Activated T-cell treated with anti-CD3 and anti-CD28 coated beads for 24 hours (primary cell): Measurements from ENCODE around the gene CNST.
"Not testable (repeated sequence)": the region's sequence is repeated elsewhere in the genome, so short reads cannot be mapped to it uniquely, and the experiment has no call there.

Source experiments
- DNase-seq: peaks from one replicate; pipeline ENCODE4 v3.0.0-alpha.2; 2020; ENCODE audit warnings: low read depth

The CNST gene

DNA sequence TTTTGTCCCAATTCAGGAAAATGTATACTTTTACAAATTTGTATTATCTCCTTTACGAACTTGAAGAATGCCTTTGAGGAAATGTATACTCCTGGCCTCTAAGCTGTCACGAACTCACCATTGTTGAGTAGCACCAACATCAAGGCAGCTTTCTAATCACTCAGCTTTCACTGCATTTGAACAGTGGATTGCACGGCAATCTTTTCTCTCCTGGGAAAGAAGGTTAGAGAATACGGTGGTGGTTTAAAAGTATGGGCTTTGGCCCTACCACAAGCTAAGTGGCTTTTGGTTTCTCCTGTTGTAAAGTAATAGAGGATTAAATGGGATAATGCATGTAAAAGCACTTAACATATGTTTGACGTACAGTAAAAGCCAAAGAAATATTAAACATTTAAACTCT lies 57.8 kb downstream of the CNST start:
- DNase-seq = no peak

DNA sequence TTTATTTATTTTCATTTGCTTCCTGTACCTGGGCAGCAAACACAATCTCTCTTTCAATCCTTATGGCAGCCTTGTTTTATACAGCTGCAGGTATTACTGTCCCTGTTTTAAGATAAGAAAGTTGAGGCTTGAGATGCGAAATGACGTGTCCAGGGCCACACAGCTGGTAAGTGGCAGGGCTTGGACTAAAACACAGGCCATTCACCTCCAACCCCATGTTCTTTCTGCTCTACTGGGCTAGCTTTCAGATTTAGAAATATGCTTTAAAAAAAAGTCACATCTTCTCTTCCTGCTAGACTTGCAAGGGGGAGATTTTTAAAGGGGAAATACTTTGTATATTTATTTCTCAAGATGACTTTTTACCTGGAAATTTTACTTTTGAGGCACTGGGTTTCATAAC lies 62.8 kb downstream of the CNST start:
- DNase-seq = no peak

DNA sequence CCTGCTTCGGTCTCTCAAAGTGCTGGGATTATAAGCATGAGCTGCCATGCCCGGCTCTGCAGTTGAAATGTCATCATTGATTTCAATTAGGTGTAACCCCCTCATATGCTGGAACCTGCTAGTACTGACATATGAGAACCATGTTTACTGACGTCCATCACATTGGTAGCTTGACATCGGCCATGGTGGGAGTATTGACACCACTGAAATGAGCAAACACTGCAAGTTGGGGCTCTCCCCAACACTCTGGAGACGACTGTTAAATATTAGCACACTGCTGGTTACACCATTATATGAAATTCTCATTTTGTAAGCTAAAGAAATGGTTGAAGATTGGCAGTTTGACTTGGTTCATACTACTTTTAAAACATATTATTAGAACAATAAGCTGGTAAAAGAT lies 63.7 kb downstream of the CNST start:
- DNase-seq = no peak

DNA sequence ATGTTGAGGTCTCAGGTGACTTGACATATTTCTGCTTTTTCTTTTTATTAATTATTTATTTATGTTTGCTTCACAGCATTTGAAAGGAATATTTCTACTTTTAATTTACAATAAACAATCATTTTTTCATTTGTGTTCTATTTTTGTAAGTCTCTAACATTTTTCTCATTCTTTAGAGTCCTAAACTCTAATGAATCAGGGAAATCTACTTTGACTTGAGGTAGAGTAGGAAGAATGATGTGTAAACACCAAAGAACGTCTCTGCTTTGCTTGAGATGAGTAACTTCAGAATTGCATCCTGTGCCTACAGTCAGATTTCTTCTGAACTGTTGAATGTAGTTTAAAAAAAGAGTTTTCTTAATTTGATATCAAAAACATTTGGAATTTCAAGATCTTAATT lies 65.2 kb downstream of the CNST start:
- DNase-seq = no peak

DNA sequence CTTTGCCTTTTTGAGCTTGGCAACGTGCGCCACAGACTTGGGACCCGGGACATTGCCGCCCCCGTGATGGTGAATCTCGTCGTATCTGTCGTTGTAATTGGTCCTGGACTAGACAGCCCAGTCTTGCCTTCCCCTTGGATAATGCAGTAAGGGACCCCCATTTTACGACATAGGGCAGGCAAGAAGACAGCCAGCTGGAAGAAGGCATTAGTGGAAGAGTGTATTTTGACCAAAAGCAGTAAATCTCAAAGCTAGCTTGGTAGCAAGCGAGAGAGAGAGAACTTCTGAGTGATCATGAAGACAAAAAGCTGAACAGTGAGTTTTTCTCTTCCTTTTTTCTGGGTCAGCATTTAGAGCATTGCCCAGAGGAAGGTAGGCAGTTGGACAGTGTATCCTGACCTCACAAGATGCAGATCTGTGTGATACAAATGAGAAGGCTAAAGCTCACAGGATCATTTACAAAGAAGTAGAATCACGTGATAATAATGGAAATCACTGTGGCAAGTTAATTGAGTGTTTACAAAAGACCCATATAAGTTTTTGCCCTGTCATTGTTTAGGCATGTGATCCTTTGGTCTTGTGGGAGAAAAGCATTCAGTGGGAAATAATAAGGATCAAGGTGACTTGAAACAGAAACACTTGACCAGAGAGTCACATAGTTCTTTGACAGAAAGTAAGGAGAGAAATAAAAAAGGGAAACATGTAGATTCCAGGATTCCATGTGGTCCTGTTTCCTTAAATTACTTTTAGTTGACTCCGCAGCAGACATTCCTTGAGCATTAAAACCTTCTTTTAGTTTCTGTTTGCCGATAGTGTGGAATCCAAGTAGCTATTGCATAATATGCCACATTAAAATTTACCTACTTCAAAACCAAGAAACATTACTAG lies 66.3 kb downstream of the CNST start:
- DNase-seq = no peak

DNA sequence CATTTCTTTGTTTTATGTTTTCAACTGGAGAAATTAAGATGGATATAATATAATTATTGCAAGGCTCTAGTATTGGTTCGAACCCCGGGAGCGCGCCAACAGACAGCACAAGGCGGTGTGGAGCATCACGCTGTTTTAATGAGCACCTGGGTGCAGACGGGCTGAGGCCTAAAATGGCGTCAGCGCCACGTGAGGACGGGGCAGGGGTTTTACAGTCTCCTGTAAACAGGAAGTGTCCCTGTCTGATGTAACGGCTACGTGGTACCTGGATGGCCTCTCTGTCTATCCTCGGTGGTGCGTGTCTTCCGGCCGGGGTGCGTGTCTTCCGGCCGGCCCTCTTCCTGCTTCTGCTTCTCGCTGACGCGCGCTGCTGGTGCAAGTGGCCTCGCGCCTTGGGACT lies 68.4 kb downstream of the CNST start:
- not testable (repeated sequence) for DNase-seq

DNA sequence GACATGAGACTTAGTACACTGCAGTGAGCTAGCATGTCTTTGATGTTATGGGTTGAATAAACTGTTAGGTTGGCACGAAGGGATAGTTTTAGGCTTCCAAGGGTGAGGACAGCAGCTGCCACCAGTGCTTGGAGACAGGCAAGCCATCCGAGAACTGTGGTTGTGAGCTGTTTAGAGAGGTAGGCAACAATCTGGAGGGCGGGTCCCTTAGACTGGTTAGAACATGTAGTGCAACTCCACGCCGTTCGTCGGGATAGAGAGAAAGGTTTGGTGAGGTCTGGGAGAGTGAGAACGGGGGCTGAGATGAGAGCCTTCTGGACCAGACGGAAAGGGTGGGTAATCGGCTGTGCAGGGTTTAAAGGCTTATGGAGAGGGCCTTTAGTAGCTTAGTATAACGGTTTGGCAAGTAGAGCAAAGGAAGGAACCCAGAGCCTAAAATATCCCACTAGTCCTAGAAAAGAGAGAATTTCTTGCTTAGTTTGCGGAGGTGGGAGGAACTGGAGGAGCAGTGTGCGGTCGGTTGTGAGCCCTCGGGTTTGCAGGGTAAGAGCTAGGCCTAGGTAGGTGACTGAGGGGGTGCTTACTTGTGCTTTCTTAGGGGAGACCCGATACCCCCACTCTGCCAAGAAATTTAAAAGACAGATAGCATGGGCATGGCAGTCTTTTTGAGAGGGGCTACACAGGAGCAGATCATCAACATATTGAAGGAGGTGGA lies 72.8 kb downstream of the CNST start:
- no peak for DNase-seq

DNA sequence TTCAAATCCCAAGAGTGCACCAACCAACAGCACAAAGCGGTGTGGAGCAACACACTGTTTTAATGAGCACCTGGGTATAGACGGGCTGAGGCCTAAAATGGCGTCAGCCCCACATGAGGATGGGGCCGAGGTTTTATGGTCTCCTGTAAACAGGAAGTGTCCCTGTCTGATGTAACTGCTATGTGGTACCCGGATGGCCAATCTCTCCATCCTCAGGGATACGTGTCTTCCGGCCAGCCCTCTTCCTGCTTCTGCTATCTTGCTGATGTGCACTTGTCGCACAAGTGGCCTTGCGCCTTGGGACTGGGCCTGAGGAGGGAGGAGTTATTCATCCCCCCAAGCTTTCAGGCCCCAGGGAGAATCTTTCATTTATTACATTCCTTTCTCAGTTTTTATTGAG lies 73.5 kb downstream of the CNST start:
- DNase-seq = no peak

DNA sequence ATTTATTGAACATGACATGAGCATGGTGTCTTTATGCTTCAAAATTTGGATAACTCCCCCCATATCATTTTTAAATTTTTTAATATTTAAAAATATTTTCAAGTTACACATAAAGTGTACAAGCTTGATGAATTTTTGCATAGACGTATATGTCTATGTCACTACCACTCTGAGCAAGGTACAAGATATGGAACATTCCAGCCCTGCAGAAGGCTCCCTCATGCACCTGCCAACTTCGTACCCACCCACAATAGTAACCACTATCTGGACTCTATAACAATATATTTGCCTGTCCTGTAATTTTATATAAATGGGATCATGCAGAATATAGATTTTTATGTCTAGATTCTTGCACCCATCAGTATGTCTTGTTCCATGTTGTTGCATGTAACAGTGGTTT lies 74.5 kb downstream of the CNST start:
- DNase-seq = no peak

DNA sequence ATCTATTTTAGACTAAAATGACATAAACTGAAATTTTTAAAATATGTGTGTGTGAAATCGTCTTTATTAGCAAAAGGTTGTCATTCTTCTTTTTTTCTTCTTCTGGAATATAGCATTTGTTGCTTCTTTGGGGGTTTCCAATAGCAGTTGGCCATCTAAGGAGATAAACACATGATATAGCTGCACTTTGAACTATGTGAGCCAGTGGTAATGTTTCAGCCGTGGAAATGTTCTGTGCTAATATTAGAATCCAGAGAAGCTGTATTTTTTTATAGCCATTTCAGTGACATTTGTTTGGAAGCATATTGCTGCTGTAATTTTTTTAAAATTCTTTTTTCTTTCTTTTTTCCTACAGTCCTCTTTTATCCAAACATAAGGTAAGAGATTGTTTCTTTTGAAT lies 75.1 kb downstream of the CNST start:
- DNase-seq = no peak

DNA sequence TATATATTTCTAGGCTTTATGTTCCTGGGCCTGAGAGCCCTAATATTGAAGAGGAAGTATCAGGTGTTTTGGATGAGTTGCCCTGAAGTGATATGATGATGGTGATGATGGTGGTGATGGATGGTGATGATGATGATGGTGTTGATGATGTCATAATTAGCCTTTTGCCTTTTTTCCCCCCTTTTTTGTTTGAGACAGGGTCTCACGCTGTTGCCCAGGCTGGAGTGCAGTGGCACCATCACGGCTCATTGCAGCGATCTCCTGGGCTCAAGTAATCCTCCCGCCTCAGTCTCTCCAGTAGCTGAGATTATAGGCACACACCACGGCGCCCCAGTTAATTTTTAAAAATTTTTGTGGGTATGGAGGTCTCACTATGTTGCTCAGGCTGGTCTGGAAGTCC lies 76.5 kb downstream of the CNST start:
- no peak for DNase-seq

DNA sequence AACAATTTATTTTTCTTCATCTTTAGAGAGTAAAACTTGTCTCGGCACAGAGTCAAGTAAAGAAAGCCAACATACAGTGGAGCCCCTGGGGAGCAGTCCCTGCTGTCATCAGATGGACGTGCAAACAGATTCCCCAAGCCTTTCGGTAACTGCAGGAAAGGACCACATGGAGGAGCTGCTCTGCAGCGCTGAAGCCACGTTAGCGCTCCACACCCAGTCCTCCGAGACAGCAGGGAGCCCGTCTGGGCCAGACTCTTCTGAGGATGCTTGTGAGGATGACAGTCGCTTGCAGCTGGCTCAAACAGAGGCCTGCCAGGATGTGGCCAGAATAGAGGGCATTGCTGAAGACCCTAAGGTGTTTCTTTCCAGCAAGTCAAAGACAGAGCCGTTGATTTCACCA lies 80.9 kb downstream of the CNST start:
- no peak for DNase-seq

DNA sequence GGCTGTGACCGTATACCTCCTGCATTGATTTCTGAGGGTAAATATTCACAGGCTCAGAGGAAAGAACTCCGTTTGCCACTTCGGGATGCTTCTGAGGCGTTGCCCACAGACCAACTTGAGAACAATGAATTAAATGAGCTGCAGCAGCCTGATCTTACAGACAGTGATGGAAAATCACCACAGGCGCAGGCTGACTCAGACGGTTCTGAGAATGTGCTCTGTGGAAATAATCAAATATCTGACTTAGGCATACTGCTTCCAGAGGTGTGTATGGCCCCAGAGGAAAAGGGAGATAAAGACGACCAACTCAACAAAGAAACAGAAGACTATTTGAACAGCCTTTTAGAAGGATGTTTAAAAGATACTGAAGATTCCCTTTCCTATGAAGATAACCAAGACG lies 81.3 kb downstream of the CNST start:
- DNase-seq = no peak

DNA sequence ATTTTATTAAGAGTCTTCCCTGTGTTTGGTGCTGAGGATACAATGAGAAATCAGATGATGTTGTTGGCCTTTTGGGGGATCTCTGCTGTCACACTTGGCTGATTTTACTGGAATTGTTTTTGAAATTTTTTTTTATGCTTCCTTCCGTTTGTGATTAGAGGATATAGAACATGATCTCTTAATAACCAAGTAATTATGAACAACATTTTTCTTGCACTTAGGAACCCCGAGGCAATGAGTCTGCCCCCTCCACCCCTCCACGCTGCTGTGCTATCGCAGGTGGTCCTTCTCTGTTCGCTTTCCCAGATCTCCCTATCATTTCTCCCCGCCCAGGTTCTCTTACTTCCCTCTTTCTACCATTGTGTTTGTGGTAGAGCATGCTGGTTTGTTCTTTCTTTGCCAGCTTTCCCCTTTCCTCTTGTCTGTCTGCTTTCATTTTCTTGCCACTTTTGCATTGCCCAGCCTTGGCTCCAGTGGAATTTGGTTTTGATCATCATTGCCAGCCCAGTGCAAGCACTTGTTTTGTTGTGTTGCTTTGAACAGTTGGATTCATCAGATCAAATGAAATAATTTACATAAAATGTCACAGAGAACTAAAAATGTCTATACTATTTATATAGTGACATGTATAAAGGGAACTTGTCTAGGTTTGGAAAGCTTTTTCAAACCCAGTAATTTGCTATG lies 84.9 kb downstream of the CNST start:
- no peak for DNase-seq

DNA sequence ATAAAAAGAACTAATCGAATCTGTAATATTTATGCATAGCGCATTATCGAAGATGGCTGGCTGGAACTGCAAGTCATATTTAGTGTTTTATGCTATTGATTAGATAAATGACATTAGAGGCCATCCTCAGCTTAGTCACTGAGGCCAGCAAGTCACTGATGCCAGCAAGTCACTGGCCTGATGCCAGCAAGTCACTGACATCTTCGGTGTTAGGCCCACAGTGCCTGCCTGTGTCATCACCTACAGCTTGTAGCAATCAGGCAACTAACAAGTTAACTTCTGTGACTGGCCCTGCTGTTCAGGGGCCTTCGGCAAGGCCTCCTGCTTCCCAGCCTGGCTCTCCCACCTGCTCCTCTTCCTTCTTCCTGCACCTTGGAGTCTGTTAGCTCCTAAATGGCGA lies 92.3 kb downstream of the CNST start:
- DNase-seq = no peak

DNA sequence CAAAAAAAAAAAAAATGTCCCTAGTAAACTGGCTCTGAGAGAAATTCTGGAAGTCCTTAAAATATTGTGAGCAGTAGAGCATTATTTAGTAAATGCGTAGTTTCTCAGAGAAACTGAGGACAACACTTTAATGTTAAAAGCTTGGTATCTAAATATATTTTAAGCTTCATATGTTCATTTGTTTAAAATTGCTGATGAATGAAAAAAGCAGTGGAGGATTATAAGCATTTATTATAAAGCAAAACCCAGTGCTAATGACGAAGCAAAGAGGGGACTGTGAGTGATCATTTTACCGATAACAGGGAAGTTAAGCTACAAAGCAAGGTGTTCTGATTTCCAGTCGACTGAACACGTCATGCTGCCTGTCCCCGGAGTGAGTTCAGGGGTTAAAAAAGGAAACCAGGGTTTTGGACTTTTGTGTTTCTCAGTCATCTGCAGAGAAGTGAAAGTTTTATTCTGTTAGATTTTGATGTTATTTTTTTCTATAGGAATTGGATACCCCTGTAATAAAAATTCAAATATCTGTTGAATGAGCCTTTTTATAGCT lies 93.4 kb downstream of the CNST start:
- no peak for DNase-seq

DNA sequence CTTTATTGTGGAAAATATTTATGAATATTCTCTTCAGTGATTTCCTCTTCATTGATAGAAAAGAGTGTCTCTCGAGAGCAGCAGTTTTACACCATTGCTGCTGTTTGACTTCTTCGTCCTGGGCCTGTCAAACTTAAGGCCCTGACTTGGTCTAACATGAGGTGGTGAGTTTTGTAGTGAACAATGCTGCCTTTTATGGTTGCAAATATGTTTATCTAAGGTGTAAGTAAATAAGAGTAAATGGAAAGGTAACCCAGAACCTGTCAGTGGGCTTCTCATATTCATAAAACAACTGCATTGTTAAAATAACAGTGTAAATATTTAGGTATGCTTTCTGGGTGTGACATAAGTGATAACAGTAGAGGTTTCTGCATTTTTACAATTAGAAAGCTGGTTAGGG lies 95.2 kb downstream of the CNST start:
- no peak for DNase-seq

DNA sequence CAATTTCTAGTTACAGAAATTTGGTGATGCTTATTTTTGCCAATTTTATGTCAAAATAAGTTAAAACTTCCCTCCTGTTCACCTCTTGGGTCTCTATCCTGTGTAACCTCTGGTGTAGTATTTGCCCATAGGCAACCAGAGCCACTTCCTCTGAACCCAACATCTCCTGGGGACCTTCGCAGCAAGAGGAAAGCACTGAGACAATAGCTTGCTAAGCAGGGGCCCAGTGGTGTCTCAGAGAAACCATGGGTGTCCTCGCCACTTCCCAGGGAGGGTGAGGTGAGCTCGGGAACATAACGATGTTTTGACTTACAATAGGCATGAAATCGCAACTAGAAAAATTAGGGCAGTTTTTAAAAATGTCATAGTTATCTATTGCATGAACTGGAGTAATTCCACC lies 101.5 kb downstream of the CNST start:
- no peak for DNase-seq

DNA sequence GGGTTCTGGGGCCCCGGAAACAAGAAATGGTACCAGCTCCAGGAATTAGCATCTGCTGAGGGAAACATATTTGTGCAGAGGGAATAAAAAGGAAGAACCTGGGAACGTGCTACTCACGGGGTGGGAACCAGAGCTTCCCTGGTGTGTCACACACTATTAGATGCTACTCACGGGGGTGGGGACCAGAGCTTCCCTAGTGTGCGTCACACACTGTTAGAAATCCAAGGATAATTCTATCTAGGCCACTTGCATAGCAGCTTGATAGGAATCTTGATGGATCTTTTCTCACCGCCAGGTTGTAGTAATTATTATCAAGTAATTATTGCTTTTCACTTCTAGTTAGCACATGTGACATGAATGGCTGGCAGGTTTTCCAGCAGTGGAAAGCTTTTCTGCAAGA lies 103.4 kb downstream of the CNST start:
- DNase-seq = no peak

DNA sequence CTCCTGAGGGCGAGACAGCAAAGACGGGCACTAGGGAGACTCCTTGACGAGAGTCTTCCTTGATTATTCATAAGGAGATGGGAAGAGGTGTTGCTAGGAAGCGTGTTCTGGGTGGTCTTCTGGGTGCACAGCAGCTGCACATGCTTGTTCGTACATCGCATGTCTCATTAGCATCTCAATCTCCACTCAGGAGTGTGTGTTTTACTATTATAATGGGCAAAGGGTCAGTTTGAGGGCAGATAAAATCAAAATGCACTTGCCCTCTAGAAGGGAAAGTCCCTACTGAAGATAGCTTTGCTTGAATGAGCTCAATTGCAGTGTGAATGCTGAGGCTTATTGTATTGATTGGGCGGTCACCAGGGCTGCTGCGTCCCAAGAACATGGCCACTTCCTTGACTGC lies 107.8 kb downstream of the CNST start:
- no peak for DNase-seq

DNA sequence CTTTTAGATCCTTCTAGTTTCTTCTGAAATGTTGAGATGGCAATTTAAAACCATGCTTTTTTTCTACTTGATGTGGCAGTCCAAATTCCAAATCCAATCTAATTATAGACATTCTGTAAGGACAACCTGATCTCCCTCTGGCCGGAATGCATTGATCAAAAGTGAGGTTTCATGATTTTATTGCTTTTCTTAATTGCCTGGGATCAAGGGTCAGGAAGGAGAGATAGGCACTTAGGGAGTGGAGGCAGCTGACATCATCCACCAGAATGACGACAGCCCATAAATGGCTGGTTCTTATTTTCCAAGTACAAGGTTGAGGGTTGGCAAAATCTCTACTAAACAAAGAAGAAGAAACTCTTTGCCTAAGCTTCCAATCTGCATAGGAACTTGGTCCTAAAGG lies 111.6 kb downstream of the CNST start:
- DNase-seq = no peak

DNA sequence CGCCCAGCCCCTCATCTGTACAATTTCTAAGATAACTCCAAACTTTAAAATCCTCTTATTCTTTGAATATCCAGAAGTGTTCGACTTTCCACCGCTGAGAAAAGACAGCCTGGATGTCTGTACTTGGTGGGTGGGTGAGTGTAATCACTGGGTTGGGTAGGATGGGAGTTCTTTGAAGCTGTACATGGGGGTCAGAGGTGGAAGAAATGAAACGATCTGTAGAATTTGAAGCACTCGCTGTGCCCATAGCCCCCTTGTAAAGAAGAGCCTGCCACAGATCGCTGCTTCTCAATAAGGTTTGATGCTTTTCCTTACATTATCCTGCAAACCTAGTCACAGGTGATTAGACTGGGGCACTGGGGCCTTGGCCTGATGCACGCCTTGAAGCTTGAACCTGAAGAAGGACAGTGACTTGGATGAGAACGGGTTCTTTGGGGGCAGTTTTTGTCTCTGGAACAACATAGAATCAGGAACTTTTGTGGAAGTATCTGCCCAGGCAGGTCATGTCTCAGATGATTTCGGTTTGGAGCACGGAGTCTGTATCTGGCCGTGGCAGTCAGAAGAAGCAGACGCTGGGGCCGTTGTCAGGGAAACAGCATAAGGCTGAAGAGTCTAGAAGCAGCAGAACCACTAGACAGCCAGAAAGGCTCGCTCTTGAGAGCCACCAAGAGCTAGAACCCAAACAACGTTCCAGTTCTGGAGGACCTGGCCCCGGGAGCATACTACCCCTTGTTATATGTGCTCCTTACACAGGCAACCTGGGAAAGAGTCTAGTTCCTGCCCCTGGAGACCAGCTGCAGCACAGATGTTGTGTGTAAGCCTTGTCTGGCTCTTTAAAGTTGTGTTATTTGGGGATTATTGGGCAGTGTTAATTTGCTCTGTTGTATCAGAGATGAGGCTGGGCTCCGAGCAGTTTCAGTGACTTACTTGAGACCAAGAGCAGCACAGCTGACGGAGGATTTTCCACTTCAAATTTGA lies 112.8 kb downstream of the CNST start:
- DNase-seq = no peak
